GM12864 (cell line): ENCODE measurements around the gene RRBP1.

ENCODE experiments used
- DNase-seq: peaks from one replicate; pipeline ENCODE4 v3.0.0-alpha.2; 2011; ENCODE audit warnings: low read depth
- H3K4me3 ChIP-seq: 2 replicates; pipeline ENCODE4 v1.5.1; 2011; ENCODE audit warnings: mild to moderate bottlenecking, low read depth, low read length, control low read depth
- TF ChIP-seq, protein P1 (sequence below): IDR thresholded peaks from 2 replicates; pipeline ENCODE4 v1.5.1; 2011; ENCODE audit warnings: low read depth, mild to moderate bottlenecking, moderate library complexity, low read length, control low read depth, inconsistent platforms; ENCODE audit errors: missing control alignments

RRBP1 gene

DNA sequence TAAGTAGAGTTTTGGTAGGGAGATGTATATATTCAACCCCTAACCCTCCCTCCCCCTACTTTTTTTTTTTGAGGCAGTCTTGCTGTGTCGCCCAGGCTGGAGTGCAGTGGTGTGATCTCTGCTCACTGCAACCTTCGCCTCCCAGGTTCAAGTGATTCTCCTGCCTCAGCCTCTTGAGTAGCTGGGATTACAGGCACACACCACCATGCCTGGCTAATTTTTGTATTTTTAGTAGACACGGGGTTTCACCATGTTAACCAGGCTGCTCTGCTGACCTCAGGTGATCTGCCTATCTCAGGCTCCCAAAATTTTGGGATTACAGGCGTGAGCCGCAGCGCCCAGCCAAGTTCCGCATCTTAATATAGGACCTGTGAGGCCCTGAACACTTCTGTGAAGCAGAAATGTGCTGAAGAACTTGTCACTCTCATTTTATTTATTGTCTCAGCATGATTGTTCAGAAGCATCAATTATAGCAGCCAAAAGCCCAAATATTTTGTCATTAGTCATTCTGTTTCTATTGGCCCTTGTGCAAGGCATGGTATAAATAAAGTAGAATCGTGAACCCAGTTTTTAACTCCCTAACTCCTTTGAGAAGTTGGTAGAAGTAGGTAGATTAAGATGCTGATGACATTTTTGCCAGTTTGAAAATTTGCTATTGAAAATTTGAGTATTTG lies 92.7 kb downstream of the RRBP1 start:
- TF ChIP-seq, protein P1, sequence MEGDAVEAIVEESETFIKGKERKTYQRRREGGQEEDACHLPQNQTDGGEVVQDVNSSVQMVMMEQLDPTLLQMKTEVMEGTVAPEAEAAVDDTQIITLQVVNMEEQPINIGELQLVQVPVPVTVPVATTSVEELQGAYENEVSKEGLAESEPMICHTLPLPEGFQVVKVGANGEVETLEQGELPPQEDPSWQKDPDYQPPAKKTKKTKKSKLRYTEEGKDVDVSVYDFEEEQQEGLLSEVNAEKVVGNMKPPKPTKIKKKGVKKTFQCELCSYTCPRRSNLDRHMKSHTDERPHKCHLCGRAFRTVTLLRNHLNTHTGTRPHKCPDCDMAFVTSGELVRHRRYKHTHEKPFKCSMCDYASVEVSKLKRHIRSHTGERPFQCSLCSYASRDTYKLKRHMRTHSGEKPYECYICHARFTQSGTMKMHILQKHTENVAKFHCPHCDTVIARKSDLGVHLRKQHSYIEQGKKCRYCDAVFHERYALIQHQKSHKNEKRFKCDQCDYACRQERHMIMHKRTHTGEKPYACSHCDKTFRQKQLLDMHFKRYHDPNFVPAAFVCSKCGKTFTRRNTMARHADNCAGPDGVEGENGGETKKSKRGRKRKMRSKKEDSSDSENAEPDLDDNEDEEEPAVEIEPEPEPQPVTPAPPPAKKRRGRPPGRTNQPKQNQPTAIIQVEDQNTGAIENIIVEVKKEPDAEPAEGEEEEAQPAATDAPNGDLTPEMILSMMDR: no peak
- H3K4me3 ChIP-seq: no peak overlapping the region
- no peak for DNase-seq

DNA sequence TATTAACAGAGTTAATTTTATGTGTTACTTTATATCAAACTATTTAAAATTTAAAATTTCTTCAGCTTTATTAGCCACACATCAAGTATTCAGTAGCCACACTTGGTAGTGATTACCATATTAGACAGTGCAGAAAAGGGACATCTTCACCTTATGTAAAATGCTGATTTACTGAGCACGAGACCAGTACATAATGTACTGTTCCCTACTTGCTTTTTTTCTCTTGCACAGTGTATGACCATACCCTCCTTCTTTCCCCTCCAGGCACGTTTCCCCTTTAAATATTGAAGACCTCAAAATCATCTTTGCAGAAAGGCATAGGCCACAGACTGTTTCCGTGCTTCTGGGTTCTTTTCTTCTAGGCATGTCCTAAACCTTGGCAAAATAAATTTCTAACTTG lies 94.2 kb downstream of the RRBP1 start:
- TF ChIP-seq, protein P1: no peak
- no peak for DNase-seq
- H3K4me3 ChIP-seq: no peak overlapping the region

DNA sequence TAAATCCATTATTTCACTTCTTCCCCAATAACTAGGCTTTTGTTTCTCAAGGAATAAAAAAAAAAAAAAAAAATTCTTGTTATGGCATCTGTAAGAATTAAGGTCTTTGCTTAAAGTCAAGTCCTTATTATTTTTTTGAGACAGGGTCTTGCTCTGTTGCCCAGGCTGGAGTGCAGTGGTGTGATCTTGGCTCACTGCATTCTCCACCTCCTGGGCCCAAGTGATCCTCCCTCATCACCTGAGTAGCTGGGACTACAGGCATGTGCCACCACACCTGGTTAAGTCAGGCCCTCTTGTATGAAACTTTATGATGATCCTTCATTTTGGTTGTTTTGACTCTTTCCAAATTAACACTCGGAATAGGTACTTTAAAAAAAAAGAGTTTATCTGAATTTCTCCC lies 94.9 kb downstream of the RRBP1 start:
- TF ChIP-seq, protein P1: no peak
- H3K4me3 ChIP-seq: no peak overlapping the region
- DNase-seq: no peak

DNA sequence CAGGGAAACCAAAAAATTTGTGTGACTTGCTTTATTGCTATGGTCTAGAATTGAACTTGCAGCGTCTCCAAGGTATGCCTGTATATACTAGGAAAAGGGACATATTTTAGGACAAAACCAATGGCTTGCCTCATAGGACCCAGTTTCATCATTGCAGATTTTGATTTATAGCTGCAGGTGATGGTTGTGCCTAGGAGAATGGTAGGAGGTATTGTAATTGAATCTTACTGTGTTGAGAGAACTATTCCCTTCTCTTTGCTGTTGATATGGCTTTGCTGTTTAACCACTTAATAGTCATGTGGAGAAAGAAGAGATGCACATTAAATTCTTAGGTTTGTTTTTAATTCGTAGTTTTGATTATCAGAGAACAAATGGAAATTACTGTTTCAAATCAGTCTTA lies 95.8 kb downstream of the RRBP1 start:
- H3K4me3 ChIP-seq: no peak overlapping the region
- DNase-seq: no peak
- TF ChIP-seq, protein P1: no peak

DNA sequence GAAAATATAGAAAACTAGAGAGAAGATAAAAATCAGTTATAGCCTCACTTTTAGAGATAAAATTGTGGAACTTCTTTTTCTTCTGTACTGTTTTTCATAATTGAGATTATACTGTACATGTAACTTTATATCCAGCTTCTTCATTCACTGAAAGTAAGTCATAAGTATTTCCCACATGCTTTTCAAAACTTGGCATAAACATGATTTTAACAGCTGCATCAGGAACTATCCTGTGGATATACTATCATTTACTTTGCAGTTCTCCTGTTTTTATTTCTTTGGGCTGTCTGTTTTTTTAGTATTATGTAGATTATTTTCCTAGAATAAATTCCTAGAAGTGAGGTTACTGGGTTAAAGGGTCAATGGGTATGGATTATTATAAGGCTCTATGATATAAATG lies 97.4 kb downstream of the RRBP1 start:
- no peak overlapping the region for H3K4me3 ChIP-seq
- TF ChIP-seq, protein P1: no peak
- no peak for DNase-seq

DNA sequence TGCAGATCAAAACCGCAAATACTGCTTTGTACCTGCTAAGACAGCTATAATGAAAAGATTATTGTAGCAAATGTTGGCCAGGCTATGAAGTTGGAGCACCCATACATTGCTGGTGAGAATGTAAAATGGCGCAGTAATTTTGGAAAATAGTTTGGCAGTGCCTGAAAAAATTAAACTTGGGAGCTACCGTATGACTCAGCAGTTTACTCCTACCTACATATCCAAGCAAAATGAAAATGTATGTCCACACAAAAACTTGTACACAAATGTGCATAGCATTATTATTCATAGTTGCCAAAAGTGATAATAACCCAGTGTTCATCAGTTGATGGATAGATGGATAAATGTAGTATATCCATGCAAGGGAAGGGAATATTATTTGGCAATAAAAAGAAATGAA lies 98.9 kb downstream of the RRBP1 start:
- TF ChIP-seq, protein P1: no peak
- H3K4me3 ChIP-seq: no peak overlapping the region
- no peak for DNase-seq

DNA sequence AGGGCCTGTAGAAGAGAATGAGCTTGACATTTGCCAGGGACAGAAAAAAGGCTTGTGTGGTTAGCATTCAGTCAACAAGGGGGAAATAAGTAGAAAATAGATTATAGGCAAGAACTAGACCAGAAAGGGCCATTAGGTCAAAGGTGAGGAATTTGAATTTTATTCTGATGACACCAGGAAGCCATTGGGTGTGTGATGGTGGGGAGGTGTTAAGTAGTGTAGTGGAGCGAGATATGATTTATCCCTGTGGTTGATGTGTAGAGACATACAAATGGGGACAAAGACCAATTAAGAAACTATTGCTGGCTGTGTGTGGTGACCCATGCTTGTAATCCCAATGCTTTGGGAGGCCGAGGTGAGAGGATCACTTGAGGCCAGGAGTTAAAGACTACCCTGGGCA lies 101.1 kb downstream of the RRBP1 start:
- no peak overlapping the region for H3K4me3 ChIP-seq
- TF ChIP-seq, protein P1: no peak
- no peak for DNase-seq
